ENCODE measurements around the gene PPFIBP2.

Gene PPFIBP2

DNA sequence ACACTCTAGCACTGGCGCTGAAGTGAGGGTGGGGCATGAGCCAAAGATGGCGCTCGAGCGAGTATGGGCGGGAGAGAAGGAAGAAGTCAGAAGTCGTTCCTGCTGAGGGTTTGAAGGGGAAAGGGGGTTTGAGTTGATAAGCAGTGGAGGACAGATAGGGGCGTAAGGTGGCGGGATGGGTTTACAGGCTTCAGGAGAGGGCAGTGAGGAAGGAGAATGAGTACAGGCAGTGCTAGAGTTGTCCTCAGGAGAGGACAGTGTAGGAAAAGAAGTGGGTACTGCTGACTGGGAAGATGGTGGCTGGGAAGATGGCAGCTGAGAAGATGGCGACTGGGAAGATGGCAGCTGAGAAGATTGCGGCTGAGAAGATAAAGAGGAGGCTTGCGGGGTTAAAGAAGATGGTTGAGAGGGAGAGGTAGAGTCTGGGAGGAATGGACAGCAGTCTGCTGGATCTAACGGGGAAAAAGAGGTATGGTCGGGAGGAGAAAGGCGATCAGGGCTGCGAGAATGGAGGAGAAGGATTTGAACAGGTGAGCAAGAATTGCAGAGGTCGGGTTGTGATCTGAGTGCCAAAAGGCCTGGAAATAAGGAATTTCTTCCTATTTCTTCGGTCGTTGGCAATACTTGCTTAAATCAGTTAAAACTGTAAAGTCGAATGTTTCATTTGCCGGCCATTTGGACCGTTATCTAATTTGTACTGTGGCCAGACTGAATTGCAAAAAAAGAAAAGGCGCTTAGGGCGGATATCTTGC lies 5.2 kb downstream of the PPFIBP2 start:
- no peak for DNase-seq (ENCODE audit: low spot score)
- Histone ChIP-seq H3K36me3 (ENCODE audit: low read depth) (no peaks in the 10 kb centered on the region), H3K9me3 (ENCODE audit: severe bottlenecking) (no peaks in the 10 kb centered on the region), H3K4me1 (ENCODE audit: insufficient read depth, poor library complexity, severe bottlenecking) (no peaks in the 10 kb centered on the region), H3K27ac (ENCODE audit: poor library complexity, severe bottlenecking) (no peak overlapping the region), H3K4me3 (ENCODE audit: severe bottlenecking) (no peak overlapping the region), H3K27me3 (ENCODE audit: insufficient read depth, poor library complexity, severe bottlenecking) (peaks cover 14% of the 10 kb centered on the region)
- ATAC-seq (ENCODE audit: low read depth): no peak
- TF ChIP-seq, protein P1, sequence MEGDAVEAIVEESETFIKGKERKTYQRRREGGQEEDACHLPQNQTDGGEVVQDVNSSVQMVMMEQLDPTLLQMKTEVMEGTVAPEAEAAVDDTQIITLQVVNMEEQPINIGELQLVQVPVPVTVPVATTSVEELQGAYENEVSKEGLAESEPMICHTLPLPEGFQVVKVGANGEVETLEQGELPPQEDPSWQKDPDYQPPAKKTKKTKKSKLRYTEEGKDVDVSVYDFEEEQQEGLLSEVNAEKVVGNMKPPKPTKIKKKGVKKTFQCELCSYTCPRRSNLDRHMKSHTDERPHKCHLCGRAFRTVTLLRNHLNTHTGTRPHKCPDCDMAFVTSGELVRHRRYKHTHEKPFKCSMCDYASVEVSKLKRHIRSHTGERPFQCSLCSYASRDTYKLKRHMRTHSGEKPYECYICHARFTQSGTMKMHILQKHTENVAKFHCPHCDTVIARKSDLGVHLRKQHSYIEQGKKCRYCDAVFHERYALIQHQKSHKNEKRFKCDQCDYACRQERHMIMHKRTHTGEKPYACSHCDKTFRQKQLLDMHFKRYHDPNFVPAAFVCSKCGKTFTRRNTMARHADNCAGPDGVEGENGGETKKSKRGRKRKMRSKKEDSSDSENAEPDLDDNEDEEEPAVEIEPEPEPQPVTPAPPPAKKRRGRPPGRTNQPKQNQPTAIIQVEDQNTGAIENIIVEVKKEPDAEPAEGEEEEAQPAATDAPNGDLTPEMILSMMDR (IDR thresholded peaks at IDR 0.05; ENCODE audit: poor library complexity, severe bottlenecking): no peak

DNA sequence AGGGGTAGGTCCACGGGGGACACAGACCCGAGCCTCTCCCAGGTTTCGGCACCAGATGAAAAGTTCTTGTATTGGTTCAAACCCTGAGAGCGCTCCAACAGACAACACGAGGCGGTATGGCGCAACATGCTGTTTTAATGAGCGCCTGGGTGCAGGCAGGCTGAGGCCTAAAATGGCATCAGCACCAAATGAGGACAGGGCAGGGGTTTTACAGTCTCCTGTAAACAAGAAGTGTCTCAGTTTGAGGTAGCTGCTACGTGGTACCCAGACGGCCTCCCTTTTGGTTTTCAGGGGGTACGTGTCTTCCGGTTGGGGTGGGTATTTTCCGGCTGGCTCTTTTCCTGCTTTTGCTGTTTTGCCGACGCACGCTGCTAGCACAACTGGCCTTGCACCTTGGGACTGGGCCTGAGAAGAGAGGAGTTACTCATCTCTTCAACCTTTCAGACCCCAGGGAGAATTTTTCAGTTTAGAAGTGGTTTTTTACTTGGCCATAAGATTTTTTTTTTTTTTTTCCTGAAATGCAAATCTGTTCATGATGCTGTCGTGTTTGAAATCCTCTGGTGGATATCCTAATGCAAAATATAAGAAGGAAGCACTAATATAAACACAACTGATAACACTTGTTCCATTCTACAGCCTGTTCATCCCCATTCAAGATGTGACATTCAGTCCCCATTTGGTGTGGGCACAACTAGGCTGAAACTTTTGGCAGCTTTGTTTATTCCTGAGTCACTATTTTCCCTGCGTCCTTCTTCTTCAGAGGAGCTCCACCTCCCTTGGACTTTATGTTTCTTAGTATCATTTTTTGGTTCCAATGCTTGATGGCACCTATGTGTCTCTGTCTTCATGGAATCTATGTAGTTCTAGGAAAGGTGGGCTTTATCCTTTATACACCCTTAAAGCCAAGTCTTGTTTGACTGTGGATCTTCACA lies 6.5 kb downstream of the PPFIBP2 start:
- TF ChIP-seq, protein P1 (IDR thresholded peaks at IDR 0.05; ENCODE audit: poor library complexity, severe bottlenecking): no peak
- ATAC-seq (ENCODE audit: low read depth) (no peak), DNase-seq (ENCODE audit: low spot score) (no peak)
- Histone ChIP-seq H3K4me1 (ENCODE audit: insufficient read depth, poor library complexity, severe bottlenecking) (no peaks in the 10 kb centered on the region), H3K9me3 (ENCODE audit: severe bottlenecking) (no peaks in the 10 kb centered on the region), H3K4me3 (ENCODE audit: severe bottlenecking) (no peak overlapping the region), H3K27me3 (ENCODE audit: insufficient read depth, poor library complexity, severe bottlenecking) (peaks cover 1% of the 10 kb centered on the region), H3K36me3 (ENCODE audit: low read depth) (no peaks in the 10 kb centered on the region), H3K27ac (ENCODE audit: poor library complexity, severe bottlenecking) (no peak overlapping the region)

DNA sequence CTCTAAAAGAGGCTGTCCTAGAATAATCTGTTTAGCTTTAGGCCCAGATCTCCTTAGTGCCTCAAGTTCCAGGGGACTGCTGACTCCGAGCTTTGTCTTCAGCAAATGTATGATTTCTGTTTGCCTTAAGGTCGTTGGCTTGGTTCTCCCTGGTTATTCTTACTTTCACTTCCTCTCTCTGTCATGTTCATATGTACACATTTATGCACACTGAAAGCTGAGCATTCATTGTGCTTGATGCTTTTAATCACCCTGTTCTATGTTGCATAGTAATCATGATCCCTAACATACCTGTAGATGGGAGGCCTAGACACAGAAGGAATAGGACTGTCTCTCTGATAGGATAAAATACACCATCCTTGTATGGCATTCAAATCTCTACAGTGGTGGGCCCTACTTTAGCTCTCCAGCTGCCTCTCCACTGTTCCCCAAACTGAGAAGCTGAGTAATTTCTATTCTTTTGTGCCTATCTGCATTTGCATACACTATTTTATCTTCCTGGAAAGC lies 7.2 kb downstream of the PPFIBP2 start:
- Histone ChIP-seq H3K9me3 (ENCODE audit: severe bottlenecking) (no peaks in the 10 kb centered on the region), H3K27ac (ENCODE audit: poor library complexity, severe bottlenecking) (no peak overlapping the region), H3K27me3 (ENCODE audit: insufficient read depth, poor library complexity, severe bottlenecking) (no peaks in the 10 kb centered on the region), H3K36me3 (ENCODE audit: low read depth) (no peaks in the 10 kb centered on the region), H3K4me1 (ENCODE audit: insufficient read depth, poor library complexity, severe bottlenecking) (no peaks in the 10 kb centered on the region), H3K4me3 (ENCODE audit: severe bottlenecking) (no peak overlapping the region)
- no peak for DNase-seq (ENCODE audit: low spot score)
- TF ChIP-seq, protein P1 (IDR thresholded peaks at IDR 0.05; ENCODE audit: poor library complexity, severe bottlenecking): no peak
- ATAC-seq (ENCODE audit: low read depth): no peak

DNA sequence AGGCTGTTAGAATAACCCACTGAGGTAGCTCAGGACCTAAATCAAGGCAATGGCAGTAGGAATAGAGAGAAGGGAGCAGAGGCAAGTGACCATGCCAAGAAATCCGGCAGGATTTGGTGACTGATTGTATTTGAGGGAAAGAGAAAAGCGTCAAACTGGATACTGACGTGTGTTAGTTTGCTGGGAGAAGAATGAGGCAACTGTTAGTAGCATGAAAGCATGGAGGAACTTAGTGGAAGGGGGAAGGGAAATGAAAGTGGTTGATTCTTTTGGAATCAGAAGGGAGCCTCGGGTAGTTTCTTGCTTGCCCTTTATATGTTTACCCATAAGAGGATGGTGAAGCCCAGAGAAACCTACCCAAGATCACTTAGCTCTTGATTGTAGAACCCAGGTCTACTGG lies 8.3 kb downstream of the PPFIBP2 start:
- Histone ChIP-seq H3K4me3 (ENCODE audit: severe bottlenecking) (no peak overlapping the region), H3K4me1 (ENCODE audit: insufficient read depth, poor library complexity, severe bottlenecking) (no peaks in the 10 kb centered on the region), H3K36me3 (ENCODE audit: low read depth) (no peaks in the 10 kb centered on the region), H3K27me3 (ENCODE audit: insufficient read depth, poor library complexity, severe bottlenecking) (no peaks in the 10 kb centered on the region), H3K9me3 (ENCODE audit: severe bottlenecking) (no peaks in the 10 kb centered on the region), H3K27ac (ENCODE audit: poor library complexity, severe bottlenecking) (no peak overlapping the region)
- TF ChIP-seq, protein P1 (IDR thresholded peaks at IDR 0.05; ENCODE audit: poor library complexity, severe bottlenecking): no peak
- no peak for ATAC-seq (ENCODE audit: low read depth)
- no peak for DNase-seq (ENCODE audit: low spot score)

Data from RWPE2 (cell line).